WTC11 (cell line): ENCODE results near the gene MYO1H. TPM values are rescaled to one million over a fixed set of nuclear protein-coding genes. Genes with fewer than 3 reads are reported as not detected.
A peak's percentile ranks its signal among the peaks of the same experiment; 100 is the strongest.

Experiments used
- ATAC-seq: fragments of 200-7000 bp; cut with Tn5 transposase; 2 replicates; pipeline ENCODE4 v1.10.0; 2021; ENCODE audit warnings: mild to moderate bottlenecking, moderate library complexity
- CTCF ChIA-PET: fragments of 300-600 bp; sonication (Branson Sonifier 250); formaldehyde crosslinking; loops from one replicate; lab custom pipeline; 2021; ENCODE audit warnings: antibody characterized with exemption; lab: Charles Lee
- POLR2A ChIA-PET: fragments of 350-600 bp; sonication (Branson Sonifier 250); formaldehyde crosslinking; loops from one replicate; lab custom pipeline; 2021; ENCODE audit warnings: antibody characterized with exemption; lab: Charles Lee
- DNase-seq: peaks from one replicate; pipeline ENCODE4 v3.0.0; 2021; ENCODE audit warnings: low spot score
- H3K27ac Mint-ChIP-seq: 2 replicates; pipeline ENCODE4 v1.8.0; 2021; ENCODE audit warnings: mixed read lengths
- H3K27me3 Mint-ChIP-seq: 2 replicates; pipeline ENCODE4 v1.8.0; 2021; ENCODE audit warnings: low read depth, mild to moderate bottlenecking, moderate library complexity, mixed read lengths
- H3K36me3 Mint-ChIP-seq: 2 replicates; pipeline ENCODE4 v1.8.0; 2021; ENCODE audit warnings: mixed read lengths
- H3K4me1 Mint-ChIP-seq: 2 replicates; pipeline ENCODE4 v1.8.0; 2022; ENCODE audit warnings: mixed read lengths
- H3K4me3 Mint-ChIP-seq: 2 replicates; pipeline ENCODE4 v1.8.0; 2021; ENCODE audit warnings: mild to moderate bottlenecking, moderate library complexity, mixed read lengths
- H3K9me3 Mint-ChIP-seq: 2 replicates; pipeline ENCODE4 v1.8.0; 2021; ENCODE audit warnings: mixed read lengths
- AFF4 ChIP-seq: sonication (generic); formaldehyde crosslinking; IDR thresholded peaks from 2 replicates; pipeline ENCODE4 v1.8.1; 2023; ENCODE audit warnings: mild to moderate bottlenecking, missing genetic modification reagents, borderline replicate concordance
- CREM ChIP-seq: sonication (generic); formaldehyde crosslinking; IDR thresholded peaks from 2 replicates; pipeline ENCODE4 v1.8.1; 2022; ENCODE audit warnings: mild to moderate bottlenecking, missing genetic modification reagents, moderate library complexity
- E2F1 ChIP-seq: sonication (generic); formaldehyde crosslinking; IDR thresholded peaks from 2 replicates; pipeline ENCODE4 v1.8.0; 2022; ENCODE audit warnings: mild to moderate bottlenecking, missing genetic modification reagents
- FOXJ3 ChIP-seq: sonication (generic); formaldehyde crosslinking; IDR thresholded peaks from 2 replicates; pipeline ENCODE4 v1.9.0; 2021; ENCODE audit warnings: missing genetic modification reagents, mild to moderate bottlenecking, borderline replicate concordance
- GTF2I ChIP-seq: fragments of 250-450 bp; sonication (Bioruptor Pico); conservative IDR thresholded peaks from 2 replicates; pipeline ENCODE4 v1.4.0; 2021; ENCODE audit warnings: mild to moderate bottlenecking
- HMGA2 ChIP-seq: fragments of 250-450 bp; sonication (Bioruptor Pico); IDR thresholded peaks from 2 replicates; pipeline ENCODE4 v1.4.0; 2021; ENCODE audit warnings: mild to moderate bottlenecking, moderate library complexity
- IRF2 ChIP-seq: sonication (generic); formaldehyde crosslinking; IDR thresholded peaks from 2 replicates; pipeline ENCODE4 v1.8.0; 2022; ENCODE audit warnings: low read depth, missing genetic modification reagents, borderline replicate concordance
- KAT7 ChIP-seq: sonication (generic); formaldehyde crosslinking; IDR thresholded peaks from 2 replicates; pipeline ENCODE4 v1.8.1; 2023; ENCODE audit warnings: missing genetic modification reagents, mild to moderate bottlenecking, borderline replicate concordance
- MAX ChIP-seq: sonication (generic); formaldehyde crosslinking; IDR thresholded peaks from 2 replicates; pipeline ENCODE4 v1.8.0; 2022; ENCODE audit warnings: mild to moderate bottlenecking, missing genetic modification reagents
- MLX ChIP-seq: sonication (generic); formaldehyde crosslinking; IDR thresholded peaks from 2 replicates; pipeline ENCODE4 v1.8.1; 2023; ENCODE audit warnings: mild to moderate bottlenecking, missing genetic modification reagents, moderate library complexity
- MXD4 ChIP-seq: fragments of 250-450 bp; sonication (Bioruptor Pico); IDR thresholded peaks from 2 replicates; pipeline ENCODE4 v1.8.0; 2021; ENCODE audit warnings: mild to moderate bottlenecking, moderate library complexity, borderline replicate concordance
- NFE2L1 ChIP-seq: sonication (generic); formaldehyde crosslinking; IDR thresholded peaks from 2 replicates; pipeline ENCODE4 v1.8.1; 2023; ENCODE audit warnings: missing genetic modification reagents
- NFYB ChIP-seq: sonication (generic); formaldehyde crosslinking; conservative IDR thresholded peaks from 2 replicates; pipeline ENCODE4 v1.8.0; 2022; ENCODE audit warnings: low read depth, missing genetic modification reagents
- OVOL2 ChIP-seq: fragments of 250-450 bp; sonication (Bioruptor Pico); IDR thresholded peaks from 2 replicates; pipeline ENCODE4 v1.9.0; 2021; ENCODE audit warnings: mild to moderate bottlenecking, borderline replicate concordance
- PRDM15 ChIP-seq: sonication (generic); formaldehyde crosslinking; IDR thresholded peaks from 2 replicates; pipeline ENCODE4 v1.8.0; 2022; ENCODE audit warnings: missing genetic modification reagents
- SMAD3 ChIP-seq: sonication (generic); formaldehyde crosslinking; IDR thresholded peaks from 2 replicates; pipeline ENCODE4 v1.8.0; 2022; ENCODE audit warnings: missing genetic modification reagents, mild to moderate bottlenecking, borderline replicate concordance
- USF2 ChIP-seq: sonication (generic); formaldehyde crosslinking; IDR thresholded peaks from 2 replicates; pipeline ENCODE4 v1.8.1; 2023; ENCODE audit warnings: mild to moderate bottlenecking, missing genetic modification reagents, moderate library complexity
- ZNF532 ChIP-seq: fragments of 250-450 bp; sonication (Bioruptor Pico); IDR thresholded peaks from 2 replicates; pipeline ENCODE4 v1.9.0; 2021; ENCODE audit warnings: mild to moderate bottlenecking, borderline replicate concordance
- total RNA-seq: library from RNA; stranded (reverse); gene quantifications from 3 replicates; pipeline ENCODE4 v1.2.3, GENCODE V29; 2021

Gene MYO1H
- total RNA-seq, 1 experiment from 2014 or later: 0.44 TPM

GRCh38 chr12:109449845-109450532, 102.3 kb downstream of the MYO1H start (continued):
- TF ChIP-seq IRF2 (CRISPR knock-in tag) (no peak), OVOL2 (CRISPR knock-in tag) (no peak), MXD4 (no peak), CREM (CRISPR knock-in tag) (no peak), KAT7 (CRISPR knock-in tag) (no peak)

GRCh38 chr12:109450980-109451379, 103.3 kb downstream of the MYO1H start:
- H3K27ac Mint-ChIP-seq: peak overlapping the region; percentile 59
- H3K9me3 Mint-ChIP-seq: no peaks in the 10 kb centered on the region
- H3K27me3 Mint-ChIP-seq: no peaks in the 10 kb centered on the region
- TF ChIP-seq SMAD3 (CRISPR knock-in tag): no peak
- no peak for TF ChIP-seq USF2 (CRISPR knock-in tag)
- no peak for TF ChIP-seq MAX
- no peak for TF ChIP-seq MLX (CRISPR knock-in tag)
- no peak for TF ChIP-seq FOXJ3 (CRISPR knock-in tag)
- no peak for TF ChIP-seq ZNF532
- no peak for TF ChIP-seq KAT7 (CRISPR knock-in tag)
- no peak for TF ChIP-seq HMGA2
- no peak for TF ChIP-seq PRDM15 (CRISPR knock-in tag)
- no peak for TF ChIP-seq GTF2I (CRISPR knock-in tag)
- no peak for TF ChIP-seq NFE2L1 (CRISPR knock-in tag)
- TF ChIP-seq NFYB (CRISPR knock-in tag): no peak
- no peak for TF ChIP-seq AFF4 (CRISPR knock-in tag)
- TF ChIP-seq E2F1 (CRISPR knock-in tag): no peak
- peaks cover 60% of the 10 kb centered on the region for H3K36me3 Mint-ChIP-seq
- ChIA-PET POLR2A (no interaction called here), CTCF (interaction anchor here (0.7 to 1.9 kb wide), 7 partner anchors 8 to 147 kb away, joined by 3 to 11 read pairs (median 5); partner anchors contain the start of genes KCTD10 and UBE3B)
- H3K4me3 Mint-ChIP-seq: no peak overlapping the region
- no peaks in the 10 kb centered on the region for H3K4me1 Mint-ChIP-seq
- no peak for ATAC-seq
- no peak for DNase-seq
